Activated CD8-positive, alpha-beta memory T cell treated with anti-CD3 and anti-CD28 coated beads for 1 hour (primary cell): Measurements from ENCODE around the gene ZNF516.

ENCODE experiments used
- DNase-seq, 2 donors: peaks; one replicate each; pipeline ENCODE4 v3.0.0-alpha.2; 2020; ENCODE audit warnings: low read depth in 1 of 2; ENCODE audit errors: extremely low read depth in 1 of 2

Gene ZNF516

DNA sequence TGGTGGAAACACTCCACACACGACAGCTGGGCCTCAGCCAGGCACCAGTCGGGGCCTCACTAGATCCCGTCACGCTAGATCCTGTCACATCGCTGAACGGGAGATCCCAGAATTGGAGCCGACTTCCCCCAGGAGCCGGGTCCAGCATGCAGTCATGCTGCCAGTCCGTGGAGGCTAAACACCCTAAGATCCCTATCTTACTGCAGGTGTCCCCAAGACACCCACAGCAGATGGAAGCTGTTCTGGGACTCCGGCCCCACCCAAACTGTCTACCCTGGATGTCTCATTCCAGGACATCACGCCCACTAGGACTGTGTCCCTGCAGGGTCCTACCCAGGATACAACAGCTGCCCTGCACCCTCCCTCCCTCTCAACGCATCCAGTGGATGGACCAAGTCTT is 23.4 kb downstream of the ZNF516 start:
- DNase-seq = no peak

DNA sequence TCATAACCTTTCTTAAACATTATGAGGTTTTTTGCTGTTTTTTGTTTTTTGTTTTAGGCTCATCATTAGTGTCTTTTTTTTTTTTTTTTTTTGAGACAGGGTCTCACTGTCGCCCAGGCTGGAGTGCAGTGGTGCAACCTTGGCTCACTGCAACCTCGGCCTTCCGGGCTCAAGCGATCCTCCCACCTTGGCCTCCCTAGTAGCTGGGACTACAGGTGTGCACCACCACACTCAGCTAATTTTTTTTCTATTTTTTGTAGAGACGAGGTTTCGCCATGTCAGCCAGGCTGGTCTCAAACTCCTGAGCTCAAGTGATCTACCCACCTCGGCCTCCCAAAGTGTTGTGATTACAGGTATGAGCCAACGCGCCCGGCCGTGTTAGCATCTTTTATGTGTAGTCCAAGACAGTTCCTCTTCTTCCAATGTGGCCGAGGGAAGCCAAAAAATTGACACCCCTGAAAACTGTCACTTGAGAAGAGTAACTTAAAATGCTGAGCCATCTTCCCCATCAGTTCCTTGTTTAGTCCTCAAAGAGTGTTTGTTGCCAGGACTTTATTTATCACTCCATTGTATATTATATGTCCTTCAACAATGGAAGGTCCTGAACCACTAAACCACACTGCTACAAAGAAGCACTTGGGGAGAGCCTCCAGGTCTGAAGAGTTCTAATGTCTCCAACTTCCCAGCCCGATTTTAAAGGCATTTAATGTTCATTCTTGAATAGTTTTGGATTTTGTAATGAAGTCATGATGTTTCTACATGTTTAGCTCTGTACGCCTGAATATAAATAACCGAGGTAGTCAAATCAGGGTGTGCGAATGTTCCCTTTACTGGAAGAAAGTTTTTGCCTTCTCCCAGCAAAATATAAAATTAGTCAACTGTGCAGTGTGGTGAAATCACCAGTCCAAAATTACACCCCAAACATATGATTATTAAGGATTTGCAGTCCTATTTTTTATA is 26.4 kb downstream of the ZNF516 start:
- DNase-seq = no peak

DNA sequence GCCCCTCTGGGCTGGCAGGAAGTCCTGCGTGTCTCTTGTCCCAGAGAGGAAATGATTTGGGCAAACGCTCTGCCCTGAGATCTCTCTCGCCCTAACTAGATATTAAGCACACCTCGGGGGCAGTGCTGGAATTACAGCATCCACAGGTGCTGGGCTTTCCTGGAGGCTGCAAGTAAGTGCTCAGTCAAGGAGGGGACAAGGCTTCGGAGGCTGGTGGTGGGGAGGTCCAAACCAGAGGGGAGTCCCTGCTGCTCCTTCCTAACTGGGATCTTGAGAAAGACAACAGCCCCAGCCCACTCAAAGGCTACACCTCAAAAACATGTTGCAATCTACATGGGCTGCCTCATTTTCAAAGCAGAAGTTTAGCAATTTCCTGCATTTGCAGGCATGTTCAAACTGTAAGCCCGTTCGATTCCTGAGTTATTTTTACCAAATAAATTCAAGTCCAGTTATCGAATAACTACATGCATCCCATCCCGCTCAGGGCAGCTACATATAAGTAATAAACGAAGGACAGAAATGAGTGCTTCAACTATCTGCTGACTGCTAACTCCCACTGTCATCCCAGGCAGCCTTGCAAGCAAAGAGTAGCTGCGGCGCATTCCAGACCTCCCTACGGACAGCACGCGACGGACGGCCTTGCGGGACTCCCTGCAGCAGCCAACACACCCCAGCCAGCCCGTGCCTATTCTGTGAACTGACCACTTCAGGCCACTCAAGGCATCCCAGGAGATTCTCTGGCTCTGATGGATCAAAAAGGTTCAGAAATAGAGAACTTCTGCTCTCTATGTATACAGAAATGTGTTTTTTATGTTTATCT is 27.5 kb downstream of the ZNF516 start:
- no peak for DNase-seq

DNA sequence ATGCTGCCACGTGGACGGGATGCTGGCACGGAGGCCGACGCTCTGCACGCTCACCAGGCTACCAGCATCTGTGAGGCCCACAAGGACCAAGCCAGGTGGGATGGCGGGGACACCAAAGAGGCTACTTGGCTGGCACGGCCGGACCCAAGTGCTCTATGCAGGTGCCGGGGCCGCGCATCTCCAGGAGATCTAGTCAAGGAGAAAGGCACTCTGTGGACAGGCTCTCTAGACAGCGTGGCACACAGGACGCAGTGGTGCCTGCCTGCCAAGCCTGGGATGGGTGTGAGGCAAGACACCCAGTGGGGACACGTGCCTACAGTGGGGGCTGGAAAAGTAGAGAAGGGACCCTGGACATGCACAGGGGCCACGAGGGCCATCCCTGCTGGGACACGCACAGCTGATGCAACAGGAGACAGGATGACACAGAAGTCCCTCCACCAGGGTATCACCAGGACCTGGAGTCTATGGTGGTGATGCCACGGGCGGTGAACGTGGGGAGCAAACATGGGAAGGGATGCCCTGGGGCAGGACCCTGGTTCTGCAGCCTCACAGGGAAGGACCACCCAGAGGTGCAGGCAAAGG is 28.5 kb downstream of the ZNF516 start:
- DNase-seq = no peak

DNA sequence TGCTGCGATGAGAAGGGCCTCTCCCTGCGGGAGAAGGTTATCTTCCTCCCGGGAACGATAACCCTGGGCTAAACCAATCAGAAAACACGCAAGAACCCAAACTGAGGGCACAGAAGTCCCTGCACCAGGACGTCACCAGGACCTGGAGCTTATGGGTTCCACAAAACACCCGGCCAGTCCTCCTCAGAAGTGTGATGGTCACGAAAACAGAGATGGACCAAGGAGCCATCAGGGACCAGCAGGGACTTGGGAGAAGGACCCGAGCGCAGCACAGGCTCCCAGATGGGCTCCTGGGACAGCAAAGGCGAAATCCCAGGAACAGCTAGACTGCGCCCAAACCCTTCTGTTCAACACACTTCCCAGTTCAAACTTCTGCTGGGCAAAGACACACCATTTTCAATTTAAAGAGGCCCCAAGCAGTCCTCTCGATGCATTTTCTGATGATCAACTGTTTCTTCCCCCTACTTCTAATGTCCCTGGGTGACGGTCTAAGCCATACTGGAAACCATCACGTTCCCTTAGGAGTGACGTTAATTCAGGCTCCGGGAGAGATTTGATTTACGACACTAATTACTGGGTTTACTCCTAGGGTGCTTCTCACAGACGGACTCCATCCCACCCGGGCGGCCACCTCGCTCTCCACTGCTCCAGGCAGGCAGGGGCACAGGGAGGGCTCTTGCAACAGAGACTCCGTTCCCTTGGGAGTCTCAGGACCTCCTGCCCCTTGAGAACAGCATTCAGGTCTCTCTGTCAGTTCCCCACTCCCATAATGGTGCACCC is 29.2 kb downstream of the ZNF516 start:
- no peak for DNase-seq

DNA sequence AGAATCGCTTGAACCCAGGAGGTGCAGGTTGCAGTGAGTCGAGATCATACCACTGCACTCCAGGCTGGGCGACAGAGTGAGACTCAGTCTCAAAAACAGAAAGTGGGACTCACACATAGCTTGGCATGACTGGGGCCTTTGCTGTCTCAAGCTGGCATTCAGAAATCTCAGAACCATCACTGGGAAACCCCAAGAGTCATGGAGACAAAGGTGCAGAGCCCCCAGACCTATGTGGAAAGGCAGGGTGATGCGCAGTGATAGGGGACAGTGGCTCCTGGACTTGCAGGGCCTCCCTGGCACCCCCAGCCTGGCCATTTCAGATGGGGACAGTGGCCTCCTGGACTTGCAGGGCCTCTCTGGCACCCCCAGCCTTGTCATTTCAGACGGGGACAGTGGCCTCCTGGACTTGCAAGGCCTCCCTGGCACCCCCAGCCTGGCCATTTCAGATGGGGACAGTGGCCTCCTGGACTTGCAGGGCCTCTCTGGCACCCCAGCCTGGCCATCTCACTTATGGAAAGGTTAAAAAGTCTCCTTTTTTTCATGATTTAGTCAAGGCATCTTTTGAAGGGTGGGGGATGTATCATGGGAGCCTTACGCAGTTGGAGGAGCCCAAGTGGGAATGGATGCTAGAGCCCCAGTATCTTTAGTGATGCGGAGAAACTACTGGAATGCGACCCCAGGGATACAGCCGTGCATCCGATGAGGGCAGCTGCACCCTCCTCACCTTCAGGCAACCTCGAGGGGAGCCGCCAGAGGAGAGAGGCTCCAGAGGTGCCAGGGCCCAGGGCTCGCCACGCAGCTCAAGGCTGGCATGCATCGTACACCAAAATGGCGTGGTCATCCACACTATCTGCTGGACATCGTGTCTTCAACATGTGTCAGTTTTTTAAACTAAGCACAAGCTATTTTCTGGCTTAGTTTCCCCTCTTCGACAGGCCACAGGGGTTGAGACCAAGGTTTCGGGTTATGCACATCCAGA is 30.5 kb downstream of the ZNF516 start:
- DNase-seq = no peak

DNA sequence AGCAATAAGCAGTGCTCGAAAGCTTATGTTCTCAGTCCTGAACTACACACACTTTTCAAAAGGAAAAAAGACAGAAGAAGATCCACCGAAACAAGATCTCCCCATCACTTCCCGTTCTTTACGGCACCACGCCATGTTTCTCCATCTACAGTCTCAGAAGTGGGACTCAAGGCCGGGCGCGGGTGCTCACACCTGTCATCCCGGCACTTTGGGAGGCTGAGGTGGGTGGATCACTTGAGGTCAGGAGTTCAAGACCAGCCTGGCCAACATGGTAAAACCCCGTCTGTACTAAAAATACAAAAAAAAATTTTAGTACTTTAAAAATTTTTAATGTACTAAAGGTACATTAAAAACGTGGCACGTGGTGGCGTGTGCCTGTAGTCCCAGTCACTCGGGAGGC is 31.2 kb downstream of the ZNF516 start:
- no peak for DNase-seq

DNA sequence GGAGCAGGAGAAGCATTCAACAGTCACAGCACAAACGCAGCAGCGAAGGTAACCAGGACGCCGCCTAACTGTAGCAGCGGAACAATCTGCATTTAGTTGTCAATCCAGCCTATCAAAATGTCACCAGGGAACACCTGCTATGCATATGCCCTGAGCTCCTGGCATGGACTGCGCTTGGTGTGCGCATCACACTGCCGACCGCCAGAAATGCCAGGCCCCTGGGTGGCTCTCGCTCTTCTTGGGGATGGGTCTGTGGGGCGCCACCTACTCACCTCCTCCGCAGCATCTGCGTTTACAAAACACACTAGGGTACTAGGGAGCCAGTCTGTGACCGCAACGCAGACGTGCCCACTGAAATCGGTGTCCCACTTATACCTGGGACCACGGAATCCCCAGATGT is 31.7 kb downstream of the ZNF516 start:
- DNase-seq = no peak

DNA sequence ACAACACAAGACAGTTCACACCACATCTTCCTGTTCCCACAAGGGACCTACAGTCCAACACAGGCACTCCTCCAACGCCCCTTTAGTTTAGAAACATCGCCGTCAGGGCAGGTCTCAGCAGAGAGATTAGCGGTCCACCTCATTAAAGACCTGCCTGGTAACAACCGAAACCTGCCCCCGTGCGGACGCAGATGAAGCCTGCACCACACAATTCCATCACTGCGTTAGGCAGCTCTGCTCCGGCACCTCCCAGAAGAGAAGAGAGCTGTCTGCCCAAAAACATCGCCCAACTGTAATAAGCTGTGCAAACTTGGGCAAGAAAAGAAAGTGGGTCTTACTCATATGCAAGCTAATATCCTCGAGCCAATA is 32.7 kb downstream of the ZNF516 start:
- DNase-seq = no peak

DNA sequence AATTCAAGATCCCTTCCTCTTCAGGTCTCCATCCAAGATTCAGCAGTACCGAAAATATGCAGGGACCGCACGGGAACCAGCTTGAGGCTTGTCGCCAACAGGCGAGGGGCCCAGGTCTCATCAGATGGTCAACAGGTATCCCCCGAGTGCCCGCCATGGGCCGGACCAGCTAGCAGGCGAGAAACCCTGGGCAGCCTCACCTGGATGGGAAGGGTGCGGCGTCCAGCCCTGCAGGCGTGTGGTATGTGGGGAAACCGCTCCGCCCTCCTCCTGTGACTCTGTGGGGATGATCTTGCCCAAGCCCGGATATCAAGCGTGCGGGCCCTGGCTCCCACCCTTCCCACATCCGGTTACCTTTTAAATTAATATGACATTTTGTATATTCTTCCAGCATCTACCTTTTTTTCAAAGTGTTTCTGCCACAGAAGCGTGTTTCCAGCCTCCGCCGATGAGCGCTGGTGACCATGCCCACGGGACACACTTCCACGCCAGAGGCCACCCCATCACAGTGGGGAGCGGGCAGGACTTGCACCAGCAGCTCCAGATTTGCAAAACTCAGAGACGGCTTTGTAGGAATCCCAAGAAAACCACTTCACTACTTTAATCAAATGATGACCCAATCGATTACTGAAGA is 33.2 kb downstream of the ZNF516 start:
- DNase-seq = no peak

DNA sequence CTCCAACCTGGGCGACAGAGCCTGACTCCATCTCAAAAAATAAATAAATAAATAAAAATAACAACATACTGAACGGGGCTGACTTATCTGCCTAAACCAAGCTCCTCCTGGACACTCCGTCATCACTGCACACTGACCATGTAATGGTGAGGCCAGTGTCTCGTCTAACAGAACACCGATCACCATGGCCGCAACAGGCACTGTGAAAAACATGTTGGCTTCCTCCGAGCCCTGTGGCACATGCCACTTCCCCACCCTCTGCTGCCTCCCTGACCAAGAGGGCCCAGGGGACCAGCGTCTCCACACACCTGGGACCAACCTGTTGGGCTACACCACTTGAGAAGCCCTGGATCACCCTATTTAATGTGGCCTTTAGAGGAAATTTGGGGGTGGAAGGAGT is 33.9 kb downstream of the ZNF516 start:
- no peak for DNase-seq

DNA sequence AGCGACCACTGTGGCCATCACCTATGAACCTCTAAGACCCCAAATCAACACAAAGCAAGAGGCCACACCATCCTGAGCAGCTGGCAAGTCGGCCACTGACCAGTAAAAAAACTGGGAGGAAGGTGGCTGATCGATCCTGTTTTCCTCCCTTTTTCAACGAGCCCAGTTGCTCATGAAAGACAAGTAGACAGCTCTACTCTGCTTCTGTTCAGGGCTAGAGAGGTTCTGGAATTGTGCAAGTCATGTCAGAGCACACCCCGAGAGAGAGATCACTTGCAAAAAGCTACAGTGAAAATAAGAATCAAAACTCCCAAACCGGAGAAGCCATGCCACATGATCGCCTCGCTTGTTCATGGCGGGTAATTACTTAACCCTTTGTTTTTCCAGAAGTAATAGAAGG is 34.6 kb downstream of the ZNF516 start:
- no peak for DNase-seq

DNA sequence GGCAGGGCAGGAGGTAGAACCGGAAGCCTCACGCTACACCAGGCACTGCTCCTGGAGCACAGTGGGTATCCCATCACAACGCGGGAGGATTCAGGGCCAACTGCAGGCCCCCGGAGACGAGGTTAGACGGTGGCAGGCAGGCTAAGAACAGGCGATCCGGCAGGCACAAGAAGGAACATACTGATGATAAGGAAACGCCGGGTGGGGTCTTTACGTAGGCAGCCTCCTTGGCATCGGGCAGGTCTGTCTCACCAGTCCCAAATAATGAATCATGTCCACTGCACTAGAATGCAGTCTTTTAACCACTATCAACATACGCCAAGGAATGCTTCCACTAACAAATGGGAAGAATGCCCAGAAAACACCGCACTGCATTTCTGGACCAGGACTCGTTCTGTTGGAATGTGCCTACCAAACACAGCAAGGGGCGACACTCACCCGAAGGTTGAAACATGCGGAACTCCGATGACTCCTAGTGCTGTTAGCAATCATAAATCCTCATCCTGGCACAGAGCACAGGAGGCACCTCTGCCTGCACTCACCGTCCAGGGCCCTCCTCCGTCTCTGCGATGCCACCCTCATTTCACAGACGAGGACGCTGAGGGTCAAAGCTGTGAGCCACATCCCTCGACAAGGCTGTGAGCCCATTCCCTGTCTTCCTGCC is 35.2 kb downstream of the ZNF516 start:
- no peak for DNase-seq

DNA sequence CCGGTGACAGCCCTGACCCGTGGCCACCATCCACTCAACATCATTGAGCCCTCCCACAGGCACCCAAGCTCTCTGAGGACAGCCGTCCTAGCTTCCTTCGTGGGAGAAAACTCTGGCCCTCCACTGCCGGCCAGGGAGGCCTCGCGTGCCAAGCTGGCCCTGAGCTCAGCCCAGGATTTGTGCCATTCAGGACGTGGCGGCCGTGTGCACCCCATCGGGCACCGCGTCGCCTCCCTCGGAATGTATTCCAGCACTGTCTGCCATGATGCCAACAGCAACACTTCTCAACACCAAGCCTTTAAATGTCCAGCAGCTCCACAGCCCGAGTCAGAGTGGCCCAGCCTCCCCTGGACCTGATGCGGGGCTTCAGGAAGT is 35.7 kb downstream of the ZNF516 start:
- no peak for DNase-seq

DNA sequence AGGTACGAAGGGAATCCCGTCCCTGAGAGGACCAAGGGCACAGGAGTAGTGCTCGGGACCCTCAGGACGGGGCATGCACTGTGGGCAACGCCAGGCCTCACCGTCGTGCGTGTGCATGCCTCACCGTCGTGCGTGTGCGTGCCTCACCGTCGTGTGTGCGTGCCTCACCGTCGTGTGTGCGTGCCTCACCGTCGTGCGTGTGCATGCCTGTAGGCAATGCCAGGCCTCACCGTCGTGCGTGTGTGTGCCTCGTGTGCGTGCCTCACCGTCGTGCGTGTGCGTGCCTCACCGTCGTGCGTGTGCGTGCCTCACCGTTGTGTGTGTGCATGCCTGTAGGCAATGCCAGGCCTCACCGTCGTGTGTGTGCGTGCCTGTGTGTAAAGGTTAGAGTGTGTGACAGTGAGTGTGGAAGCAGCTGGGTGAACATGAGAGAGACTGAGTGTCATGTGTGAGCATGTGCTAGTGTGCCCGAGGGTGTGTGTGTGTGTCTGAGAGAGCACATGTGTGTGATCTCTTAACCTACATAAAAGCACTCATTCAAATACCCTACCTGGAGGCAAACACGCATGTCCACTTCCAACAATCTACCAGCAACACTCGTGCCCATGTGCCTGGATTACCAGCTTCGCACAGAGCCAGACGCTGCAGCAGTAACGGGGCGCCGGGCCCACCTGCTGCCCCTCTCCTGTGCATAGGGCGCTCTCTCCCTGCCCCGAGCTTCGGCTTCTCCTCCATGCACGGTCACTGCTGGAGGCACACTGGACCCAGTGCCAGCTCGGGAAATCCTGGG is 36.3 kb downstream of the ZNF516 start:
- no peak for DNase-seq

DNA sequence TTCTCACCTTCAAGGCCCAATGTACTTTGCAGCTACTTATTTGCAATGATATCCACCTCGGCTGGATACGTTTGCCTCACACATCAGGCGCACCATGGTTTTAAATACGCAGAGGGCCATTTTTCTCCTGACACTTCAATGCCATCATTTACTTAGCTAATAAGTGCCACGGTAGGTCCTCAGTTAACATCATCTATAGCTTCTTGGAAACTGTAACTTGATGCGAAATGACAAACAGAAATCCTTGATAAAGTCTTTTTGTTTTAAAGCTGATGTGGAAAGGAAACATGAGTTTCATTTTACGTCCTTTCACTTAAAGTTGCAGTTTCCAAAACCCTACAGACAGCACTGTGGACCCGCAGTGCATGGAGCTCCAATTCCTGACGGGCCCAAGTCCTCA is 37.1 kb downstream of the ZNF516 start:
- DNase-seq = no peak

DNA sequence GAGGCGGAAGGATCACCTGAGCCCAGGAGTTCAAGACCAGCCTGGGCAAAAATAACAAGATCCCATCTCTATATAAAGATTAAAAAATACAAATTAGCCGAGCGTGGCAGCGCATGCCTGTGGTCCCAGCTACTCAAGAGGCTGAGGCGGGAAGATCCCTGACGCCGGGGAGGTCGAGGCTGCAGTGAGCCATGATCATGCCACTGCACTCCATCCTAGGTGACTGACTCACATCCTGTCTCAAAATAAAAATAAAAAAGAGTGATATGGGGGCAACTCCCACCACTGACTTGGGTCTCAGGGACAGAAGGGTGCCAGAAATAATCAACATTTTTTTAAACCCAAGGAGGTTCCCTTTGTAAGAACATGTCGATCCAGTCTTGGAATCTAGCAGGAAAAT is 37.6 kb downstream of the ZNF516 start:
- DNase-seq = no peak

DNA sequence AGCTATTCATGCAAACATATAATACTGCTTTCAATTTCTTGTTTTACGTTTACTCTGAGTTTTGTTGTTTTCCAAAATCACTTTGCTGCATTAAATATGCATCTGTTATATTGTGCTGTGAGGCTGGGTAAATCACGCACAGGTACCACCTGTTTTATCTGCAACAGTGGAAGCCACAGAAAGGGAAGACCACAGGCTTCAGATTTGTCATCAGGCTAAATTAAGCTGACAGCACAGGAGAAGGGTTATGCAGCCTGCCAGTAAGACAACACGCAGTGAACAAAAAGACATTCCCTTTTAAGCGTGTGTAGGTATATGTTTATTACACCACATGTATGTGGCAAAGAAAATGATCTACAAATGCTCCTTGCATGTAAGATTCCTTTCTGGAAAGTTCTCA is 38.2 kb downstream of the ZNF516 start:
- DNase-seq = no peak
